UCSD-AML1 (cell line): ENCODE measurements around the gene KIAA0513.

Source experiments
- DNase-seq: peaks from one replicate; lab custom pipeline; 2025; ENCODE audit not compliant: unreplicated experiment; lab: John Stamatoyannopoulos, UW

Gene KIAA0513

GRCh38 chr16:85129876-85130704 lies 102.5 kb downstream of the KIAA0513 start:
- DNase-seq = no peak

GRCh38 chr16:85130705-85131028 lies 103.1 kb downstream of the KIAA0513 start:
- DNase-seq = no peak

- DNase-seq = no peak
These were observed 105.1 kb downstream of the KIAA0513 start for GRCh38 chr16:85132456-85133289.

- DNase-seq = no peak
These were observed 105.7 kb downstream of the KIAA0513 start for GRCh38 chr16:85133290-85133599.

GRCh38 chr16:85134076-85134788 lies 106.6 kb downstream of the KIAA0513 start:
- DNase-seq = no peak

- peak; percentile 20 for DNase-seq
These were observed 107.2 kb downstream of the KIAA0513 start for GRCh38 chr16:85134789-85135142.

- peak; percentile 40 for DNase-seq
These were observed 108.7 kb downstream of the KIAA0513 start for GRCh38 chr16:85136213-85136701.

GRCh38 chr16:85136702-85137322 lies 109.2 kb downstream of the KIAA0513 start:
- no peak for DNase-seq

GRCh38 chr16:85137323-85138072 lies 109.9 kb downstream of the KIAA0513 start:
- no peak for DNase-seq

- no peak for DNase-seq
These were observed 110.7 kb downstream of the KIAA0513 start for GRCh38 chr16:85138073-85138824.

- DNase-seq = no peak
These were observed 111.4 kb downstream of the KIAA0513 start for GRCh38 chr16:85138825-85139627.

- DNase-seq = no peak
These were observed 112.3 kb downstream of the KIAA0513 start for GRCh38 chr16:85139881-85140339.

- DNase-seq = no peak
These were observed 112.9 kb downstream of the KIAA0513 start for GRCh38 chr16:85140455-85141012.

GRCh38 chr16:85141491-85142128 lies 114.0 kb downstream of the KIAA0513 start:
- DNase-seq = no peak

GRCh38 chr16:85142129-85142513 lies 114.5 kb downstream of the KIAA0513 start:
- no peak for DNase-seq

- no peak for DNase-seq
These were observed 115.2 kb downstream of the KIAA0513 start for GRCh38 chr16:85142771-85143211.
